GM13977 (cell line): ENCODE results near the gene MLXIPL.
"Not testable (repeated sequence)": the region's sequence is repeated elsewhere in the genome, so short reads cannot be mapped to it uniquely, and the experiment has no call there.

Source experiments
- DNase-seq: peaks from one replicate; pipeline ENCODE4 v3.0.0; 2012; ENCODE audit warnings: low spot score
- in situ Hi-C: fragments of 300-500 bp; cut with MboI; formaldehyde crosslinking; loops from one replicate; pipeline ENCODE4 v1.12.0; 2022; ENCODE audit warnings: low sequenced_read_pairs, low pct_unique_long_range_greater_than_20kb, mixed read lengths, inconsistent platforms; ENCODE audit not compliant: unreplicated experiment
- TF ChIP-seq, protein P1 (sequence below): IDR thresholded peaks from 2 replicates; pipeline ENCODE4 v1.5.1; 2012; ENCODE audit warnings: mild to moderate bottlenecking, control low read depth; ENCODE audit not compliant: insufficient read depth; ENCODE audit errors: extremely low read depth, missing control alignments

The MLXIPL gene

DNA sequence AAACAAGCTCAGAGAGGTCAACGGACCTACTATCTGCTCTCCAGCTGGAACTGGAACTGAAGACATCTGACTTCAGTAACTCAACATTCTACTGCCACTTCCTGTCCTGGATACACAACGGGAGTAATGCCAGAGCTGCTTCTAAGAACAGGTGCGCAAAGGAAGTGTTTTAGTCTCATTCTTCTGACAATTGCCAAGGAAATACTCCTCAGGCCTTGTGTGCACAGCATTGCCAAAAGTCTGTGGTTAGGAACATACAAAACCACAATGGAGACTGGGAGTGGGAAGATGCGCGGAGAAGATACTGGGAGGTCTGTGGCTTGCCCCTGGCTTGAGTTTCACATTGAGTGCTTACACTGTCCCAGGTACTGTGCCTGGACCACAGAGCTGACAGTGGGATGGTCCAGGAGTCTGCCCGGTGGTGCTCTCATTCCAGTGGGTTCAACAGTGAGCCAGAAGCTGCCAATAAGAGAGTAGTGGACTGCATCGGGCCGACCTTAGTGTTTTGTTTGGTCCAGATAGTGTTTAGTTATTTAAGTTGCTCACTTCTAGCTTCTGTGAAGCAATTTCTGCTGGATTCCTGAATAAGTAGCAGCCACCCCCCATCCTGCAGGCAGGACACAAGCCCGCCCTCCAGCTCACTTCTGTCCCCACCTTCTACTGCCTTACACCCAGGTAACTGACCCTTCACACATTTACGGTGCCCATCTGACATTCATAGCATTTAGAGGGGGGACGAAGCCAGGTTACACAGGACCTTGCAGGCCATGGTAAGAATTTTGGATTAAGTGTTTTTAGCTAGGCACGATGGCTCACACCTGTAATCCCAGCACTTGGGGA, 56.3 kb downstream of the MLXIPL start:
- DNase-seq: no peak
- TF ChIP-seq, protein P1, sequence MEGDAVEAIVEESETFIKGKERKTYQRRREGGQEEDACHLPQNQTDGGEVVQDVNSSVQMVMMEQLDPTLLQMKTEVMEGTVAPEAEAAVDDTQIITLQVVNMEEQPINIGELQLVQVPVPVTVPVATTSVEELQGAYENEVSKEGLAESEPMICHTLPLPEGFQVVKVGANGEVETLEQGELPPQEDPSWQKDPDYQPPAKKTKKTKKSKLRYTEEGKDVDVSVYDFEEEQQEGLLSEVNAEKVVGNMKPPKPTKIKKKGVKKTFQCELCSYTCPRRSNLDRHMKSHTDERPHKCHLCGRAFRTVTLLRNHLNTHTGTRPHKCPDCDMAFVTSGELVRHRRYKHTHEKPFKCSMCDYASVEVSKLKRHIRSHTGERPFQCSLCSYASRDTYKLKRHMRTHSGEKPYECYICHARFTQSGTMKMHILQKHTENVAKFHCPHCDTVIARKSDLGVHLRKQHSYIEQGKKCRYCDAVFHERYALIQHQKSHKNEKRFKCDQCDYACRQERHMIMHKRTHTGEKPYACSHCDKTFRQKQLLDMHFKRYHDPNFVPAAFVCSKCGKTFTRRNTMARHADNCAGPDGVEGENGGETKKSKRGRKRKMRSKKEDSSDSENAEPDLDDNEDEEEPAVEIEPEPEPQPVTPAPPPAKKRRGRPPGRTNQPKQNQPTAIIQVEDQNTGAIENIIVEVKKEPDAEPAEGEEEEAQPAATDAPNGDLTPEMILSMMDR: no peak
- in situ Hi-C loops: no loop called here

DNA sequence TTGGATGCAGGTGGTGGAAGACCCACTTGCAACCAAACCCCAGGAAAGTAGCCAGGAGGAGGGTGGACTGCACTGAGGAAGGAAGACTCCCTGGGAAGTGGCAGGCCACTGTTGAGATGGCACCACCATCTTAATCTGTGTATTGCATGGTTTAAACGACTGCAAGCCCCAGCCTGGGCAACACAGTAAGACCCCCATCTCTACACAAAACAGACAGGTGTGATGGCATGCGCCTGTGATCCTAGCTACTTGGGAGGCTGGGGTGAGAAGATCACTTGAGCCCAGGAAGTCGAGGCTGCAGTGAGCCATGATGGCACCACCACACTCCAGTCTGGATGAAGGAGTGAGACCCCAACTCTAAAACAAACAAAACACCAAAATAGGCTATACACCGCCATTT, 57.2 kb downstream of the MLXIPL start:
- TF ChIP-seq, protein P1: no peak
- in situ Hi-C loops: no loop called here
- no peak for DNase-seq

DNA sequence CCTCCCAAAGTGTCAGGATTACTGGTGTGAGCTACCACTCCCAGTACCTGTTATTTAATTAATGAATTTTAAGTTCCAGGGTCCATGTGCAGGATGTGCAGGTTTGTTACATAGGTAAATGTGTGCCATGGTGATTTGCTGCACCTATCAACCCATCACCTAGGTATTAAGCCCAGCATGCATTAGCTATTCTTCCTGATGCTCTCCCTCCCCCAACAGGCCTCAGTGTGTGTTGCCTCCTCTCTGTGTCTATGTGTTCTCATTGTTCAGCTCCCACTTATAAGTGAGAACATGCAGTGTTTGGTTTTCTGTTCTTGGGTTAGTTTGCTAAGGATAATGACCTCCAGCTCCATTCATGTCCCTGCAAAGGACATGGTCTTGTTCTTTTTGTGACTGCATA, 57.9 kb downstream of the MLXIPL start:
- DNase-seq, in situ Hi-C loops: not testable (repeated sequence)

DNA sequence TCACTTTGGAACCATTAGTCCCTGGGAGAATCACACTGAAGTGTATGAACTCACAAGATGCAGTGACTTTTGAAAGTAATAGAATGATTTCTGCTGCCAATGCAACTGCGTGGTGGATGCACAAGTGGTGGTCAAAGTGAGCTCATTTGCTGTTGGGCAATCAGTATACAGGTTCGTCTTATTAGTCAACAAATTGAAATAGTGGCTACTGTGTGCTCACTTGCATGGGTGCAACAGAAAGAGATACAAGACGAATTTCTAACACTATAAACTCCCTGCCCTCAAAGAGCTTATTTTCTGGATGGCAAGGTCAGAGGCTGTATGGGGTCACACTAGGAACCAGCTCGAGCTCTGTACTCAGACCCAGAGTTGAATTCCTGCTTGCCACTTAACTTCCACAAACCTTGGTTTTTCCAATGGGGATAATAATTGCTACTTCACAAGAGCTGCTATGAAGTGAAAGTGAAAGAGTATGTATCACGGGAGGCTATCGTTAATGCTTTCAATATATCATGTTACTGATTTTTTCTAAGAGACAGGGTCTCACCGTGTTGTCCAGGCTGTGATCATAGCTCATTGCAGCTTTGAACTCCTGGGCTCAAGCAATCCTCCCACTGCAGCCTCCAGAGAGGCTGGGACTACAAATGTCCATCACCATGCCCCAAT, 58.5 kb downstream of the MLXIPL start:
- TF ChIP-seq, protein P1: no peak
- in situ Hi-C loops: no loop called here
- no peak for DNase-seq

DNA sequence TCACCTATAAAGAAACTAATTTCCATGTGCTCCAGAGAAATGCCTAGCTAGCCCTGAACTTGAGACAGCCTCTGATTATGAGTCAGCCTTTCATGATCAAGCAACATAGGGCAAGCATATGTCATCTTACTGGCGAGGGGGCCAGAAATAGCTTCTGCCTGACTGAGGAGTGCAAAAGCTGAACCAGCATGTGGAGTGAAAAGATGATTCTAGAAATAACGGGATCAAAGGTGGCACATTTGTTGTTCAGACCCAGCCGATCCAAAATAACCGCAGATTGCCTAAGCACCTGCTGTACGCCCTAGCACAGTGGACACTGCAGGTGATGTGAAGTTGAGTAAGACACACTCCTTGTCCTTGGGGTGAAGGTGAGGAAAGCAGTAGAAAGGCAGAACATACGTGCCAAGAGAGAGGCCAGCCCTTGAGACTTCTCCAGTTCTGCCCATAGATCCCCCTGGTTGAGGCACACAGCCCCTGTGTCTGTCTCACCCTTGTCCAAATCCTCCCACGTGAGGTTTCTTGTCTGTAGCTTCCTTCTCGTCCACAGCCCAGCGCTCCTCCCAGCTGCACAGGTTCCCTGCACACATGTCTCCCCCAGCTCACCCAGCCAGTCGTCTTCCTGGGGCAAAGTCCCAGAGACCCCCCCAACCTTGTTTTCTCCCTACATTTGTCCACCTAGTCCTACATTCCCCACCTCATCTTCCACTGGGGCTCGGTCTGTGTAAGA, 64.0 kb downstream of the MLXIPL start:
- DNase-seq: peak; percentile 62
- TF ChIP-seq, protein P1: no peak
- in situ Hi-C loops: no loop called here

DNA sequence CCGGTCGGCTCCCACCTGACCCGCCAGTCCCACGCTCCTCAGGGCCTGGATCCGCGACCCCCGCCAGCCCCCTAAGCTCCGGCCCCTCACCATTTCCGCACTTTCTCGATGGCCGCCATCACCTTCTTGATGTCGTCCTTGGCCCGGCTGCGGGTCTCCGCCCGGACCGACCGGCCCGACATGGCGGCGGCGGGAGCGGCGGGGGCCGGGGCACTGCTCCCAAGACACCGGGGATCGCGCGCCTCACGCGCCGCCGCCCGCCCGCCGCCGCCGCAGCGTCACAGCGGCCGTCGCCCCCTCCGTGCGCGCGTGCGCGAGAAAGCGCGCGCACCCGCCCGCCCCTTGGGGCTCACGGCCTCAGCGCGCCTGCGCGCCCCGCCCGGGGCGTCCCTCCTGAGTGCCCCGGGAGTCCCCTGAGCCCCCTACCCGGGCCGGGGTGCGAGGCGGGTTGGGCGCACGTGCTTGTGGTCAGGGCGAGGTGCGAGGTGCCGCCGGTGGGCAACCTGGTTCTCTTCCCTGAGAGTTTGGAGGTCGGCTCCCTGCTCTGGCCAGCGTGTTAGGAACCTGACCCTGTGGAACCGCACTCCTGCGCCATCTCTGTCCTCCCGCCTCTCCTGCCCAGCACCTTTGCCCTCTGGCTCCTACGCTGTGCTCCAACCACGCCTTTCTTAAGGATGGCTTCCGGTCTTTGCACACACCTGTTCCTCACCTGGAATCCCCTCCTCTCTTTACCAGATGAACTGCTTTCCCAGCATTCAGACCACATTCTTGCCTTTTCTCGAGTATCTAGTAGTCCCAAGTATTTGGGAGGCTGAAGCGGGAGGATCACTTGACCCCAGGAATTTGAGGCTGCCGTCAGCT, 66.7 kb downstream of the MLXIPL start, which contains the start of gene BCL7B:
TSS of gene BCL7B (minus strand) at position 294 of the 861 bp plus-strand sequence. CDS start at position 182, 112 bp downstream.
- in situ Hi-C loops: no loop called here
- TF ChIP-seq, protein P1: no peak
- DNase-seq: peak; percentile 97
